Immature natural killer cell (primary cell): ENCODE data around the gene NENF. TPM values are rescaled to one million over a fixed set of nuclear protein-coding genes. Genes with fewer than 3 reads are reported as not detected.

Source experiments
- DNase-seq, 3 donors: peaks; one replicate each; pipeline ENCODE4 v3.0.0; 2022; ENCODE audit warnings: mixed read lengths in 1 of 3
- H3K27ac Mint-ChIP-seq, 6 donors: one replicate each; pipeline ENCODE4 v1.8.0; 2020; ENCODE audit warnings: mixed read lengths in 6 of 6, mild to moderate bottlenecking in 5 of 6, inconsistent platforms in 4 of 6, moderate library complexity in 3 of 6
- H3K27me3 Mint-ChIP-seq, 3 donors: one replicate each; pipeline ENCODE4 v1.8.0; 2020 to 2021; ENCODE audit warnings: low read depth in 3 of 3, mild to moderate bottlenecking in 3 of 3, mixed read lengths in 3 of 3, moderate library complexity in 3 of 3, inconsistent platforms in 1 of 3
- H3K36me3 Mint-ChIP-seq, 3 donors: one replicate each; pipeline ENCODE4 v1.8.0; 2020; ENCODE audit warnings: mixed read lengths in 3 of 3, inconsistent platforms in 2 of 3, mild to moderate bottlenecking in 2 of 3
- H3K4me1 Mint-ChIP-seq, 2 donors: one replicate each; pipeline ENCODE4 v1.8.0; 2020; ENCODE audit warnings: inconsistent platforms in 2 of 2, mild to moderate bottlenecking in 2 of 2, mixed read lengths in 2 of 2, moderate library complexity in 1 of 2
- H3K4me3 Mint-ChIP-seq, 5 donors: one replicate each; pipeline ENCODE4 v1.8.0; 2020; ENCODE audit warnings: mild to moderate bottlenecking in 5 of 5, mixed read lengths in 5 of 5, inconsistent platforms in 3 of 5, moderate library complexity in 3 of 5
- H3K9me3 Mint-ChIP-seq, 6 donors: one replicate each; pipeline ENCODE4 v1.8.0; 2020; ENCODE audit warnings: mild to moderate bottlenecking in 6 of 6, mixed read lengths in 6 of 6, inconsistent platforms in 4 of 6, moderate library complexity in 3 of 6
- polyA plus RNA-seq, 3 donors: library from polyadenylated mRNA; unstranded; fragments of 300-500 nt; fragmentation: Illumina TruSeq; gene quantifications; one replicate each; pipeline ENCODE4 v1.2.3, GENCODE V29; 2021

Gene NENF
- polyA plus RNA-seq, 3 donors from 2014 or later = 25.4 to 69.9 (median 67.5) TPM

GRCh38 chr1:212437179-212437798 lies 4.6 kb downstream of the NENF start:
- Mint-ChIP-seq H3K36me3 (no peaks in the 10 kb centered on the region), H3K4me1 (peaks cover 2 to 8% of the 10 kb centered on the region in 2 donors), H3K9me3 (no peaks in the 10 kb centered on the region), H3K27me3 (no peaks in the 10 kb centered on the region), H3K27ac (no peak overlapping the region), H3K4me3 (no peak overlapping the region)
- DNase-seq = no peak

GRCh38 chr1:212438831-212439237 lies 6.1 kb downstream of the NENF start:
- Mint-ChIP-seq H3K27ac (no peak overlapping the region), H3K36me3 (peaks cover 0 to 4% (median 0%) of the 10 kb centered on the region in 3 donors), H3K27me3 (no peaks in the 10 kb centered on the region), H3K9me3 (no peaks in the 10 kb centered on the region), H3K4me1 (peaks cover 0 to 3% of the 10 kb centered on the region in 2 donors), H3K4me3 (no peak overlapping the region)
- no peak for DNase-seq

- no peak for DNase-seq
- Mint-ChIP-seq H3K9me3 (no peaks in the 10 kb centered on the region), H3K4me3 (no peak overlapping the region), H3K27me3 (no peaks in the 10 kb centered on the region), H3K27ac (no peak overlapping the region), H3K36me3 (peaks cover 7 to 15% (median 7%) of the 10 kb centered on the region in 3 donors), H3K4me1 (no peaks in the 10 kb centered on the region)
These were observed 7.7 kb downstream of the NENF start for GRCh38 chr1:212440419-212440818.

- H3K36me3 Mint-ChIP-seq = peaks cover 7 to 15% (median 7%) of the 10 kb centered on the region in 3 donors
- H3K4me3 Mint-ChIP-seq = no peak overlapping the region
- no peak for DNase-seq
- no peaks in the 10 kb centered on the region for H3K27me3 Mint-ChIP-seq
- H3K9me3 Mint-ChIP-seq = no peaks in the 10 kb centered on the region
- H3K27ac Mint-ChIP-seq = no peak overlapping the region
- no peaks in the 10 kb centered on the region for H3K4me1 Mint-ChIP-seq
These were observed 9.7 kb downstream of the NENF start for GRCh38 chr1:212442408-212442807.

DNA sequence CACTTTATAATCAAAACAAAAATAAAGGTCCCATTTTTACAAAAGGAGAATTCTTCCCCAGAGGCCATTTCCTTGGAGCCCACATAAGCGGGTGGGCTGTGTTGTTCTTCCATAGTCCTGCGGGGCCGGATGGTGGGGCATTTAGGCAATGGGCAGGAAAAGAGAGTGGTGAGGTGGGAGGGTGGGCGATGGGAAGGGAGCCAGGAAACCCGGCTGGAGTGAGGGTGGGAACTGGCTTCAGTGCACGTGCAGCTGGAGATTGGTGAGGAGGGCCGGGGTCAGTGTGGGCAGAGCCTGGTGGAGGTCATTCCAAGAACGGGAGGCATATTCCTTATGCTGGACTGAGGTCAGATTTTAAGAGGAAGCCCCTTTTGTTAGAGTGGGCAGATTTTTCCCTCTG lies 13.6 kb downstream of the NENF start:
- Mint-ChIP-seq H3K4me1 (no peaks in the 10 kb centered on the region), H3K9me3 (no peaks in the 10 kb centered on the region), H3K27me3 (peaks cover 0 to 1% (median 0%) of the 10 kb centered on the region in 3 donors), H3K36me3 (peaks cover 7 to 15% (median 7%) of the 10 kb centered on the region in 3 donors), H3K4me3 (no peak overlapping the region), H3K27ac (no peak overlapping the region)
- no peak for DNase-seq

DNA sequence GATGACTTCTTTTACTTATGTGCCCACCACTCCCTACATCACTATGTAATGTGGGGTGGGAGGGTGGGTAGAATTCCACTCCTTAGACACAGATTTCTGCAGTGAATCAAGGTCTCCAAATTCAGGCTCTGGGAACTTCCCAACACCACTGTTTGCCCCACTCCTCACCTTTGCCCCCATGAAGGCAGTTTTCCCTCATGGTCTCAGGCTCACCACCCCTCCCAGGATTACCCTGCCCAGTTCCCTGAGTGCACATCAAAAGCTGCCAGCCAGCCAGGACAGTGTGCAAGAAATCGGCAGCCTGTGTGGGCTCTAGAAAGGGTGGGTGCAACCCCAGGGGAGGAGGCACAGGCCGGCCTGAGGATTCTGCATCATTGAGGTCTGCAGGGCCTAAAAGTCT lies 14.8 kb downstream of the NENF start:
- Mint-ChIP-seq H3K4me1 (no peaks in the 10 kb centered on the region), H3K9me3 (no peaks in the 10 kb centered on the region), H3K27me3 (peaks cover 0 to 1% (median 0%) of the 10 kb centered on the region in 3 donors), H3K27ac (no peak overlapping the region), H3K4me3 (no peak overlapping the region), H3K36me3 (peaks cover 7 to 15% (median 7%) of the 10 kb centered on the region in 3 donors)
- no peak for DNase-seq

DNA sequence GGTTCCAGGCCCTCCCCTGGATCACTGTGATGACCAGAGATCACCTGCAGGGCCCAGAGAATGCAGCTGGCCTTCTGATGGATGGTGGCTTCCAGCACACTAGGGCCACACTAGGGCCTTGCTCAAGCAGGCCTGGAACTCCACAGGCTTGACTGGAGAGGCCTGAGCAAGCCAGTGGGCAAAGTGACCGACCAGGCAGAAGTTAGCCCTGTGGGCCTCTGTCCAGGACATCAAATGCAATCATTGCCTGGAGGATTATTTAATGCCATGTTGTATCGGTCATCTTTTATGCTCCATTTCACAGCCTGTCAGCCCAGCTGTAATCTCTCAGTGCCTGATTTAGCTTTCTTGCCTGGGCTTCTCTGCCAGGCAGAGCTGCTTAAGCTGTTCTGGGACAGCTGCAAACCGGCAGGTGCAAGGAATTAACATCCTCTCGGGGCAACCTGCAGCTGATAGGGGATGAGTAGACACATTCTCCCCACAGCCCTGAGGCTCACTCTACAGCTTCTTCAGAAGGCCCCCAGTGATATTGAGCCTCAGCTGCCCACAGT lies 17.7 kb downstream of the NENF start:
- H3K27me3 Mint-ChIP-seq = peaks cover 1 to 2% (median 2%) of the 10 kb centered on the region in 3 donors
- H3K4me1 Mint-ChIP-seq = no peaks in the 10 kb centered on the region
- DNase-seq = no peak
- no peak overlapping the region for H3K27ac Mint-ChIP-seq
- no peak overlapping the region for H3K4me3 Mint-ChIP-seq
- no peaks in the 10 kb centered on the region for H3K9me3 Mint-ChIP-seq
- H3K36me3 Mint-ChIP-seq = peaks cover 0 to under 1% (median 0%) of the 10 kb centered on the region in 3 donors

DNA sequence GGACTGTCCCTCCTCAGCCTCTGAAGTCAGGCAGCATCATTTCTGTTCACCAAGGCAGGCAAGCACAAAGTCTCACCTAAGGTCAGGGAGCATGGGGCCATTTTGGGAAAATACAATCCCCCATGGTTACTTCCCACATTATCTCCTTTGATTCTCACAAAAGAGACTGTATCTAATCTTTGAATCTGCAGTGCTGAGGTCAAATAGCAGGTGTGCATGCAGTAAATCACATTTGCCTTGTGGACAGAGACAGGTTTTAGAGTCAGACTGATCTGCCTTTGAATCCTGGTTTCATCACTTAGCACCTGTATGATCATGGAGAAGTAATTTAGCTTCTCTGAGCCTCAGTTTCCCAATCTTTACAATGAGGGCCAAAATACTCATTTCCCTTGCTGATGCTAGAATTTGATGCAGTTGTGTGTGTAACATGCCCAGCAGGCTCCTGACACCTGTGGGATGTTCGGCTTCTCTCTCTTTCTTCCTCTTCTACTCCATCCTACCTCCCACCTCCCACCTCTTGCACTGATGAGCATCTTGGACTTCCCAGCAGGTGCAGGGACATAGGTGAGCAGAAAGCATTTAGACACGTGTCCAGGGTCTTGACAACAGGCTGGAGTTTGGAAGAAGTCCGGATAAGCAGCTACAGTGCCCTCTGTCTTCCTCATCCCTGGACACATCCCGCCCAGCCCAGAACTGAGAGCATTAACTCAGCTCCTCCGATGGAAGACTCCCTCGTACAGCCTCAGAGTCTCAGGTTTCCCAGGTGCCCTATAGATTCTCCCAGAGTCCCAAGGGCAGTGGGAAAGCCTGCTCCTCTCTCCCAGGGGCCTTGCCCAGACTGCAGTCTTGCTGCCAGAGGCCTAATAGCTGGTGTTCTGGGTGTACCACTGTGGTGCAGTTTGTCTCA lies 18.9 kb downstream of the NENF start:
- no peak for DNase-seq
- H3K4me1 Mint-ChIP-seq = no peaks in the 10 kb centered on the region
- peak overlapping the region in 1 of 6 donors; percentile 64 for H3K27ac Mint-ChIP-seq
- H3K27me3 Mint-ChIP-seq = peaks cover 1 to 2% (median 2%) of the 10 kb centered on the region in 3 donors
- no peak overlapping the region for H3K4me3 Mint-ChIP-seq
- H3K36me3 Mint-ChIP-seq = no peaks in the 10 kb centered on the region
- no peaks in the 10 kb centered on the region for H3K9me3 Mint-ChIP-seq

- H3K9me3 Mint-ChIP-seq = no peaks in the 10 kb centered on the region
- DNase-seq = no peak
- H3K27ac Mint-ChIP-seq = peak overlapping the region in 1 of 6 donors; percentile 22
- H3K27me3 Mint-ChIP-seq = peaks cover 1 to 2% (median 2%) of the 10 kb centered on the region in 3 donors
- H3K4me1 Mint-ChIP-seq = no peaks in the 10 kb centered on the region
- H3K36me3 Mint-ChIP-seq = no peaks in the 10 kb centered on the region
- H3K4me3 Mint-ChIP-seq = no peak overlapping the region
These were observed 19.8 kb downstream of the NENF start for GRCh38 chr1:212452323-212453155.

- Mint-ChIP-seq H3K4me3 (no peak overlapping the region), H3K27ac (no peak overlapping the region), H3K9me3 (no peaks in the 10 kb centered on the region), H3K4me1 (no peaks in the 10 kb centered on the region), H3K36me3 (no peaks in the 10 kb centered on the region), H3K27me3 (peaks cover 1 to 2% (median 2%) of the 10 kb centered on the region in 3 donors)
- no peak for DNase-seq
These were observed 20.6 kb downstream of the NENF start for GRCh38 chr1:212453156-212453857.

- no peaks in the 10 kb centered on the region for H3K36me3 Mint-ChIP-seq
- H3K9me3 Mint-ChIP-seq = no peaks in the 10 kb centered on the region
- H3K27ac Mint-ChIP-seq = peak overlapping the region in 1 of 6 donors; percentile 20
- DNase-seq = no peak
- no peak overlapping the region for H3K4me3 Mint-ChIP-seq
- H3K27me3 Mint-ChIP-seq = peaks cover 1 to 2% (median 2%) of the 10 kb centered on the region in 3 donors
- H3K4me1 Mint-ChIP-seq = no peaks in the 10 kb centered on the region
These were observed 22.0 kb downstream of the NENF start for GRCh38 chr1:212454741-212455140.

DNA sequence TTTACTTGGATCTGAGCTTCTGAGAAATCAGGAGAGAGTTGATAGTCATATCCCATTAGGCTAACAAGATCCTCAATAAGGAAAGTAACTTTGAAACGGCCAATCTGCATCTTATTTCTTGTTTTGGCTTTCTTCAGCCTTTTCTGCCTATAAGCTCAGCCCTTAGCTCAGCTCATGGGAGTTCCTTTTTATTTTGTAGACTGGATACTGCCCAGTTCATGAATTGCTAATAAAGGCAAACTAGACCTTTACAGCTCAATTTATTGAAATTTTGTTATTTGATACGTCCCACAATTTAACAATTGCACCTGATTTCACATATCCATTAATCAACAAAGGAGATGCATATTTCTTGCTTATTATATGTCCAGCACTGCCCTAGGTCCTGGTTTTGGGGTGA lies 22.7 kb downstream of the NENF start:
- Mint-ChIP-seq H3K27me3 (peaks cover 0 to 2% (median 2%) of the 10 kb centered on the region in 3 donors), H3K4me3 (no peak overlapping the region), H3K9me3 (no peaks in the 10 kb centered on the region), H3K27ac (no peak overlapping the region), H3K4me1 (no peaks in the 10 kb centered on the region), H3K36me3 (no peaks in the 10 kb centered on the region)
- no peak for DNase-seq
